Natural killer cell treated with Interleukin-12 subunit alpha and Interleukin-12 subunit beta and Interleukin-15 and Interleukin-18, amount 100 ng/mL, for 72 hours (primary cell): Measurements from ENCODE around the gene ZCWPW2. TPM values are rescaled to one million over a fixed set of nuclear protein-coding genes. Genes with fewer than 3 reads are reported as not detected.
A peak's percentile ranks its signal among the peaks of the same experiment; 100 is the strongest.

ENCODE experiments used
- ATAC-seq, 2 donors: fragments of 150-1000 bp; cut with Tn5 transposase in 1 of 2; sonication (Bioruptor Pico), chemical (Tn5 transposase) in 1 of 2; 2 replicates each; pipeline ENCODE4 v1.10.0; 2021
- DNase-seq: peaks from one replicate; pipeline ENCODE4 v3.0.0; 2022; ENCODE audit warnings: low spot score
- H3K27ac Mint-ChIP-seq, 2 donors: 1 replicate in 1 of 2; 2 replicates in 1 of 2; pipeline ENCODE4 v1.8.0; 2022; ENCODE audit warnings: mixed read lengths in 2 of 2, mild to moderate bottlenecking in 1 of 2, moderate library complexity in 1 of 2
- H3K27me3 Mint-ChIP-seq, 2 donors: 1 replicate in 1 of 2; 2 replicates in 1 of 2; pipeline ENCODE4 v1.8.0; 2022; ENCODE audit warnings: mixed read lengths in 2 of 2
- H3K36me3 Mint-ChIP-seq: one replicate; pipeline ENCODE4 v1.8.0; 2022; ENCODE audit warnings: mixed read lengths
- H3K4me1 Mint-ChIP-seq, 2 donors: 1 replicate in 1 of 2; 2 replicates in 1 of 2; pipeline ENCODE4 v1.8.0; 2022; ENCODE audit warnings: low read depth in 2 of 2, mixed read lengths in 2 of 2, mild to moderate bottlenecking in 1 of 2
- H3K4me3 Mint-ChIP-seq: one replicate; pipeline ENCODE4 v1.8.0; 2022; ENCODE audit warnings: mixed read lengths
- H3K9me3 Mint-ChIP-seq: 2 replicates; pipeline ENCODE4 v1.8.0; 2022; ENCODE audit warnings: mixed read lengths
- total RNA-seq, 2 donors: library from RNA; stranded (reverse); gene quantifications; one replicate each; pipeline ENCODE4 v1.2.3, GENCODE V29; 2022

The ZCWPW2 gene
- total RNA-seq, 2 donors from 2014 or later, result 0.24 TPM; not detected in 1

DNA sequence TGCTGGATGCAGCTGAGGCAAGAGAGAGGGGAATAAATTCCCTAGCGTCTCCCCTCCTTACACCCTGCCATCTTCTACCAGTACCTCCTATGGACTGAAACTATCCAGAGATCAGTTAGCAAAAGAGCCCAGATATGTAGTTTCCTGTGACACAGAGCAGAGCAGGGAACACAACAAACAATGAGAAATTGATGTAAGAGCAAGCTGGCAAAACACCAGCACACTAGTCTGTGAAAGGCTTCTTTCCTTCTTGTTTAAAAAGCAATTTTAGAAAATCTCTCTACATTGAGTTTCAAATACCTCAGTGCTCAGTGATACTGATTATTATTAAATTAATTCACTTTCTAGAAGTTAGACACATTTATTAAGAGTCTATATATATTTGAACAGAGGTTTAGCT is 215.7 kb downstream of the ZCWPW2 start:
- DNase-seq (no peak), ATAC-seq (no peak)
- H3K27me3 Mint-ChIP-seq, result peaks cover 2 to 7% of the 10 kb centered on the region in 2 donors
- H3K4me1 Mint-ChIP-seq, result no peaks in the 10 kb centered on the region
- no peaks in the 10 kb centered on the region for H3K36me3 Mint-ChIP-seq
- no peak overlapping the region for H3K27ac Mint-ChIP-seq
- H3K9me3 Mint-ChIP-seq, result peaks cover 3% of the 10 kb centered on the region
- H3K4me3 Mint-ChIP-seq, result no peak overlapping the region

DNA sequence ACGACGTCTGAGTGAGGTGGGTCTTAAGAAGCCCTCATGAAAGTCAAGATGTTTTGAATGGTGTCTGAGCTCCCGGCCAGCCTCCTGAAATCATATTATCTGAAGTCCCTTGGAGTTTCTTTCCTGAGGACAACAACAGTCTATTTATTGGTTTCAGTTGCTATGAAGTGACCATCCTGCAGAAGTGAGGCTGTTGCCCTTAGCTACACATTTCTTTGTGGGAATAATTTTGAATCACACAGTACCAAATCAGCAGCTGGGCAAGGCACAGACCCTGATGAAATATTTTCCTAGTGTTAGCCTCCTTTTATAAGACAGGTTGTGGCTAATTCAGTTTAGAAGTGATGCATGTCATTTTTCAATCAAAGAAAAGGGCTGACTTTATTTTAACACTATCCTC is 220.8 kb downstream of the ZCWPW2 start:
- H3K27ac Mint-ChIP-seq, result no peak overlapping the region
- no peak overlapping the region for H3K4me3 Mint-ChIP-seq
- peaks cover 8 to 15% of the 10 kb centered on the region in 2 donors for H3K27me3 Mint-ChIP-seq
- no peak for ATAC-seq
- no peaks in the 10 kb centered on the region for H3K4me1 Mint-ChIP-seq
- H3K9me3 Mint-ChIP-seq, result no peaks in the 10 kb centered on the region
- H3K36me3 Mint-ChIP-seq, result no peaks in the 10 kb centered on the region
- DNase-seq, result no peak

DNA sequence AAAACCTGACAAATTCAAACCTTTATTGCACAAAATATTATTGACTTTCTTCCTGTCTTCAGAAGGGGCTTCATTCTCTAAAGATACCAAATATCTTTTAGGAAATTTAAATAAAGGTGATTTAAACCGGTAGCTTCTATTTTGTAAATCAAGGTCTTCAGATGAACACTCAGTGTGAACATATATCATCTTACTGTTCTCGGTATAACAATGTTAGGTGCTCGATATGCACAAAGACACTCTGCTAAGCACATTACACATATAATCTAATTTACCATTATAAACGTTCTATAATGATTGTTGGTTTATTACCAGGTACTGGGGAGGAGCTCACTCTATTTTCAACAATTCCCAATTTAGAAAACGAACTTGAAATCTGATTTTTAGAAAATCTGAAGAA is 225.5 kb downstream of the ZCWPW2 start:
- H3K4me1 Mint-ChIP-seq, result no peaks in the 10 kb centered on the region
- DNase-seq, result no peak
- H3K27me3 Mint-ChIP-seq, result peaks cover 32% of the 10 kb centered on the region in 2 donors
- no peak for ATAC-seq
- H3K36me3 Mint-ChIP-seq, result no peaks in the 10 kb centered on the region
- H3K4me3 Mint-ChIP-seq, result no peak overlapping the region
- no peaks in the 10 kb centered on the region for H3K9me3 Mint-ChIP-seq
- H3K27ac Mint-ChIP-seq, result no peak overlapping the region

DNA sequence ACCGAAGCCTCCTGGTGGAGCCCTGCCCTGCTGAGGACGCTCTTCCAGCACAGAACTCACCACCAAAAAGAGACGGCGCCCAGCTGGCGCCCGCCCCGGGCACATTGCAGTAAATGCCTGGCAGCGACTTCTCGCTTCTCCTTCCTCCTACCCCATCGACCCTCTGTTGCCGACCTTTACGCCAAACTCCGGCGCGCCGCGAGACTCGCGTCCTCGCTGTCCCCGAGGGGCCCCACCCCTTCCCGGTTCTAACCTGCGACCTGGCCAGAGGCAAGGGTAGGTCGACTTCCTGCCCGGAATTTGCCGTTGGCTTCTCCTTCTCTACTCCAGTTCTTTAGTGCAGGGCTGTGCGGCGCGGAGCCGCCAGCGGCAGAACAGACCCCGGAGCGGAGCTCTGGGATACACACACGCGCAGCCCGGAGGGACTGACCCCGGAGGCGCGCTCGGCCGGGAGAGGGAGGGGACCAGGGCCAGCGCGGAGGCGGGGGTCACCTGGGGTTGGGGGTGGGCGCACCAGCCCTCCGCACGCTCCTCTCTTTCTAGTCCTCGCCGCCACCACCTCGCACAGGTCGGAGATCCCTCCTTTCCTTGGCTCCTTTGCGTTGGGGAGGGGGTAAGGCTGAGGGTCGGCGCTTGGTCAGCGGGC is 226.7 kb downstream of the ZCWPW2 start:
- Mint-ChIP-seq H3K27me3 (peaks cover 35 to 41% of the 10 kb centered on the region in 2 donors), H3K9me3 (no peaks in the 10 kb centered on the region), H3K27ac (no peak overlapping the region), H3K4me1 (no peaks in the 10 kb centered on the region), H3K36me3 (no peaks in the 10 kb centered on the region), H3K4me3 (no peak overlapping the region)
- ATAC-seq, result peak; percentile 32 to 33
- no peak for DNase-seq

Other genes with a start within 250 kb of the ZCWPW2 start
- 10 to 100 TPM; 20.5 to 56.8 TPM for gene CMC1, start 107.1 kb upstream of the ZCWPW2 start, total RNA-seq
- 10 to 100 TPM; 50.1 to 71.3 TPM for gene AZI2, start 103 bp downstream of the ZCWPW2 start, total RNA-seq